ENCODE results near the gene ANKRD6. TPM values are rescaled to one million over a fixed set of nuclear protein-coding genes. Genes with fewer than 3 reads are reported as not detected.

ANKRD6 gene
- total RNA-seq, 4 donors from 2014 or later = 7.7 to 18.5 (median 11.9) TPM

DNA sequence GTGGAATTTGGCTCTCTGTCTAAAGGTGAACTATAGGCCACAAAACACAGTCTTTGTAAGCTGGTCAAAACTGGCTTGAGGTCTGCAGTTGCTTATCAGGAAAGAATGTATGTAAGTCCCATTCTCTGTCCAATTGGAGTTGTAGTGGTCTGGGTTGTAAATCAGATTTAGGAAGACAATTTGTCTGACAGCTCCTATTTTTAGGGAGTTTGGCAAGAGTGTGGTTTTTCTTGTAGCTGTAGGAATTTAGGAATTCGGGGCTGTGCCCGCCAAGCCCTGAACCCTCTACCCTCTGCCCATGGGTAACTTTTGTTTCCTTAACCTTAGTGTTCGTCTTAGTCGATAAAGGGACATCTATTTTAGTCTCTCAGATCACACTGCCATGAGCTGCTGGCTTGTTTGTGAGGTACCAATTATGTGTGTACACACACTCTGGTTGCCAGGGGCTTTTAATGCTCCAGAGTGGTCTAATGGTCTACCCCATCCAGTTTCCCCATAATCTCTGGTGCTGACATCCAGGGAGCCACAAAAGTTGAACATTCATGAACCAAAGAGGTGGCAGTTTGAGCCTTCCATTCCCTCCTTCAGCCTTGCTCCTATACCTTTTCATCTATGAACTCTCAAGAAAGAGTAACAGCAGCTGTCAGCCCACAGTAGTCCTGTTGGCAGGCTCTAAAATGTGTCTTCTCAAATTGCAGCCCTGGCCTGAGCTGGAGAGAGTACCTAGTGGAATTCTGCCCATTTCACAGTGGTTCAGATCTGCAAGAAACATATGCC lies 93.0 kb downstream of the ANKRD6 start:
- TF ChIP-seq CTCF (IDR thresholded peaks at IDR 0.05; ENCODE audit: low read depth) = no peak

- TF ChIP-seq CTCF (IDR thresholded peaks at IDR 0.05; ENCODE audit: low read depth) = no peak
Observed at GRCh38 chr6:89526563-89526869, 93.6 kb downstream of the ANKRD6 start.

DNA sequence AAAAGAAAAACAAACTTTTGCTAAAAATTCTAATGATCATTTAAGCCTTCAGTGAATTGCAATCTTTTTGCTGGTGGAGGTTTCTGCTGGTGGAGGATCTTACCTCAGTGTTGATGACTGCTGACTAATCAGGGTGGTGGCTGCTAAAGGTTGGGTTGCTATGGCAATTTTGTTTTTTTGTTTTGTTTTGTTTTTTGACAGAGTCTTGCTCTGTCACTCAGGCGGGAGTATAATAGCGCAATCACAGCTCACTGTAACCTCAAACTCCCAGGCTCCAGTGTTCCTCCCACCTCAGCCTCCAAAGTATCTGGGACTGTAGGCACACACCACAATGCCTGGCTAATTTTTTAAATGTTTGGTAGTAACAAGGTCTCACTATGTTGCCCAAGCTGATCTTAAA lies 94.7 kb downstream of the ANKRD6 start:
- TF ChIP-seq CTCF (IDR thresholded peaks at IDR 0.05; ENCODE audit: low read depth) = no peak

GRCh38 chr6:89528866-89529265 lies 95.9 kb downstream of the ANKRD6 start:
- no peak for TF ChIP-seq CTCF (IDR thresholded peaks at IDR 0.05; ENCODE audit: low read depth)

DNA sequence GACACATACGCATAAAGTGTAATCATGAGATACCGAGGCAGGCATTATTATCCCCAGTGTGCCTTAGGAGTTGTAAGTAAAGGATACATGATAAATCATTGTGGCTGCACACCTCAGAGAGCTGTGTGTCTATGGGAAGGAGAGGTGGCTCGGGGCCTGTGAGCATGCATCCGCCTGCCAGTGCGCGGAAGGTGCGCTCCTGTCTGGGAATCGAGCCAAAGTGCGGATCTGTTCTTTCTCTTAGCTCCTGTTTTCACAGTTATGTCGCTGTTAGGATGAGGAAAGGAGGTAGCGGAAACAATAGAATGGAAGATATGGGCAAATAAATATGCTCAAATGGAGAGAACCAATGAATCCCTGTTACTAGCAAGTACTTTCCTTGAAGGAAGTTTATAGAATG lies 98.0 kb downstream of the ANKRD6 start:
- TF ChIP-seq CTCF (IDR thresholded peaks at IDR 0.05; ENCODE audit: low read depth) = no peak

- no peak for TF ChIP-seq CTCF (IDR thresholded peaks at IDR 0.05; ENCODE audit: low read depth)
Observed at GRCh38 chr6:89536231-89536630, 103.3 kb downstream of the ANKRD6 start.

DNA sequence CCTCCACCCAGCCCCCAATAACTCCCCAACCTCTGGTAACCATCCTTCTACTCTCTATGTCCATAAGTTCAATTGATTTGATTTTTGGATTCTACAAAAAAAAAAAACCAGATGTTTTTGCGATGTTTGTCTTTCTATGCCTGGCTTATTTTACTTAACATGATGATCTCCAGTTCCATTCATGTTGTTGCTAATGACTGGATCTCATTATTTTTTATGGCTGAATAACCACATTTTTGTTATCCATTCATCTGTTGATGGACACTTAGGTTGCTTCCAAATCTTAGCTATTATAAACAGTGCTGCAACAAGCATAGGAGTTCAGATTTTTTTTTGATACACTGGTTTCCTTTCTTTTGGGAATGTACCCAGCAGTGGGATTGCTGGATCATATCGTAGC lies 106.8 kb downstream of the ANKRD6 start:
- TF ChIP-seq CTCF (IDR thresholded peaks at IDR 0.05; ENCODE audit: low read depth) = no peak

Data from subcutaneous adipose tissue (tissue), 4 donors.